ENCODE data around the gene ICA1. TPM values are rescaled to one million over a fixed set of nuclear protein-coding genes. Genes with fewer than 3 reads are reported as not detected.

The ICA1 gene
- total and polyA plus RNA-seq, 8 donors = 19.1 to 458 (median 77.4) TPM

DNA sequence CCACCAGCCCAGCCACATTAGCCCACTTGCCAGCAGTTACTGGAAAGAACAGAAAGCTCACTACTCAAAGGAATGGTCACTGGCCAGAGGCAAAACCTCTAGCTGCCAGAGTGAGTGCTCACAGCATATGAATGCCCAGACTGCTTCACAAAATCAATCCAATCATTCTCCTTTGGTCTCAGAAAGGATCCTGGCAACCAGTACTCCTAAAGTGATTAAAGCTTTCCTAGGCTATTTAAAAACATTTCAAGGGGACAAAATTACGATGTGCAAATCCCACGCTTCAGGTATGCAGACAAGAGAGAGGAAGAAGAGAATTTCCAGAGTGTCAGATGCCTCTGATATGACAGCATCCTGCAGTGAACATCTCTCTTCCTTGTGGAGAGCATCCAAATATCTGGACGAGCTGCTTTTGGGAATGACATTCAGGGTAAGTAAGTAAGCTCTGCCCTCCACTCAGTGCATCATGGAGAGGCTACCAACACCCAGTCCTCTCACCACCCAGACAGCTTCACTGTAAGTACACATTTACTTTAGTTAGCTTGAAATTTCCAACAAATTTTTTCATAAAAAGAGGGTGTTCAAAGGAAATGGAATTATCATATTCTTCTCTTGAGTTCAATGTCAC lies 25.1 kb downstream of the ICA1 start:
- no peaks in the 10 kb centered on the region for H3K27me3 ChIP-seq
- no peak overlapping the region for H3K27ac ChIP-seq
- H3K4me1 ChIP-seq = peaks cover 0 to 14% (median 2%) of the 10 kb centered on the region in 4 donors
- TF ChIP-seq, protein P1, sequence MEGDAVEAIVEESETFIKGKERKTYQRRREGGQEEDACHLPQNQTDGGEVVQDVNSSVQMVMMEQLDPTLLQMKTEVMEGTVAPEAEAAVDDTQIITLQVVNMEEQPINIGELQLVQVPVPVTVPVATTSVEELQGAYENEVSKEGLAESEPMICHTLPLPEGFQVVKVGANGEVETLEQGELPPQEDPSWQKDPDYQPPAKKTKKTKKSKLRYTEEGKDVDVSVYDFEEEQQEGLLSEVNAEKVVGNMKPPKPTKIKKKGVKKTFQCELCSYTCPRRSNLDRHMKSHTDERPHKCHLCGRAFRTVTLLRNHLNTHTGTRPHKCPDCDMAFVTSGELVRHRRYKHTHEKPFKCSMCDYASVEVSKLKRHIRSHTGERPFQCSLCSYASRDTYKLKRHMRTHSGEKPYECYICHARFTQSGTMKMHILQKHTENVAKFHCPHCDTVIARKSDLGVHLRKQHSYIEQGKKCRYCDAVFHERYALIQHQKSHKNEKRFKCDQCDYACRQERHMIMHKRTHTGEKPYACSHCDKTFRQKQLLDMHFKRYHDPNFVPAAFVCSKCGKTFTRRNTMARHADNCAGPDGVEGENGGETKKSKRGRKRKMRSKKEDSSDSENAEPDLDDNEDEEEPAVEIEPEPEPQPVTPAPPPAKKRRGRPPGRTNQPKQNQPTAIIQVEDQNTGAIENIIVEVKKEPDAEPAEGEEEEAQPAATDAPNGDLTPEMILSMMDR (IDR thresholded peaks at IDR 0.05) = no peak
- TF ChIP-seq EP300 (IDR thresholded peaks at IDR 0.05) (no peak), POLR2AphosphoS5 (IDR thresholded peaks at IDR 0.05) (no peak), POLR2A (IDR thresholded peaks at IDR 0.05) (no peak)
- no peaks in the 10 kb centered on the region for H3K9me3 ChIP-seq
- H3K4me3 ChIP-seq = no peak overlapping the region
- no peak for DNase-seq
- intact Hi-C loops (cut with DNase I; ENCODE audit: low total_unique reads) = no loop called here
- WGBS, 5 donors = 56 to 72% (median 65%) methylated on average over 3 of the region's 3 CpGs
- H3K36me3 ChIP-seq = peaks cover 0 to 6% (median 2%) of the 10 kb centered on the region in 4 donors

DNA sequence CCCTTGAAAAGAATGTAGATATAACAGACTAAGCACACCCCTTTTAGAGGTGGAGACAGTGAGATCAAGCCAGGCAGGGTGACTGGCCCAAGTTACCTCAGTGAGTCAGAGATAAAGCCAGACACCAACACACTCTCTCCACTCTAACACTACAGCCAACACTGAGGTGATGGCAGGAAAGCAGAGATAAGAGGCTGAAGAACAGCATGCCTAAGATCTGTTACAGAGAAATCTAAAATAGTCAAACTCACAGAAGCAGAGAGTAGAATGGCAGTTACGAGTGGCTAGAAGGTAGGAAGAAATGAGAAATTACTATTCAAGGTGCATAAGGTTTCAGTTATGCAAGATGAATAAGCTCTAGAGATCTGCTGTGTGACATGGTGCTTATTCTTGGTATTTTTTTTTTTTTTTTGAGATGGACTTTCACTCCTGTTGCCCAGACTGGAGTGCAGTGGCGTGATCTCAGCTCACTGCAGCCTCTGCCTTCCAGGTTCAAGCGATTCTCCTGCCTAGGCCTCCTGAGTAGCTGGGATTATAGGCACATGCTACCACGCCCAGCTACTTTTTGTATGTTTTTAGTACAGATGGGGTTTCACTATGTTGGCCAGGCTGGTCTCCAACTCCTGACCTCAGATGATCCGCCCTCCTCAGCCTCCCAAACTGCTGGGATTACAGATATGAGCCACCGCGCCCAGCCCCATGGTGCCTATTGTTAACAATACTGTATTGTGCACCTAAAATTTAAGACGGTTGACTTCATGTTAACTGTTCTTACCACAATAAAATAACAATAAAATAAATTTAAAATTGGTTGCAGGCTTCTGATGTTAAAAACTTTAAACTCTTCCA lies 28.7 kb downstream of the ICA1 start:
- Histone ChIP-seq H3K36me3 (peaks cover 0 to 14% (median 3%) of the 10 kb centered on the region in 4 donors), H3K4me3 (no peak overlapping the region), H3K27ac (no peak overlapping the region), H3K4me1 (no peaks in the 10 kb centered on the region), H3K27me3 (no peaks in the 10 kb centered on the region), H3K9me3 (no peaks in the 10 kb centered on the region)
- 64 to 94% (median 78%) methylated on average over 8 of the region's 8 CpGs for WGBS, 5 donors
- TF ChIP-seq, protein P1 (IDR thresholded peaks at IDR 0.05) = no peak
- peak in 2 of 3 donors; percentile 22 to 35 for TF ChIP-seq POLR2AphosphoS5 (IDR thresholded peaks at IDR 0.05)
- intact Hi-C loops (cut with DNase I; ENCODE audit: low total_unique reads) = no loop called here
- no peak for DNase-seq

DNA sequence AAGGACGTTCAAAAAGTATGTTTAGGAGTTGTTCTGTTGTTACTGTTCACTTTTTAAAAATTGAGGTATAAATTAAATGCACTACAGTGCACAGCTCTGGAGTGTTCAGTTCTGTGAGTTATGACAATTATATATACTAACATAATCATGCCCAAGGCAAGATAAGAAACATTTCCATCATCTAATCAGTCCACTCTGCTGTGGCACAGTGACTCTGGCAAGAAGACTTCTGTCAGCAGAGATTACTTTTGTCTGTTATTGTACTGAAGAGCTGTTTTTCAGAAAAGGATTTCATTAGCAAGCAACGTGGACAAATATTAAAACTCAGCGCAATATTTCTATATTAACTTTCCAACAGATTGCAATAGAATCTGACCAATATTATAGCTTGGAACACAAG lies 32.0 kb downstream of the ICA1 start:
- intact Hi-C loops (cut with DNase I; ENCODE audit: low total_unique reads) = no loop called here

More for the DNA sequence above, 32.0 kb downstream of the ICA1 start:
- Histone ChIP-seq H3K4me1 (no peaks in the 10 kb centered on the region), H3K36me3 (peaks cover 0 to 14% (median 3%) of the 10 kb centered on the region in 4 donors), H3K4me3 (no peak overlapping the region), H3K27me3 (no peaks in the 10 kb centered on the region), H3K27ac (no peak overlapping the region), H3K9me3 (no peaks in the 10 kb centered on the region)
- 66 to 77% (median 74%) methylated on average over 3 of the region's 3 CpGs for WGBS, 5 donors
- DNase-seq = no peak
- TF ChIP-seq, protein P1 (IDR thresholded peaks at IDR 0.05) = no peak
- TF ChIP-seq POLR2AphosphoS5 (IDR thresholded peaks at IDR 0.05) (no peak), EP300 (IDR thresholded peaks at IDR 0.05) (no peak), POLR2A (IDR thresholded peaks at IDR 0.05) (no peak)

Measured in stomach (tissue), 9 donors.